ENCODE measurements around the gene LMX1B. TPM values are rescaled to one million over a fixed set of nuclear protein-coding genes. Genes with fewer than 3 reads are reported as not detected.
A peak's percentile ranks its signal among the peaks of the same experiment; 100 is the strongest.

The LMX1B gene
- total and polyA plus RNA-seq, 8 donors = 0.20 TPM; not detected in 7

DNA sequence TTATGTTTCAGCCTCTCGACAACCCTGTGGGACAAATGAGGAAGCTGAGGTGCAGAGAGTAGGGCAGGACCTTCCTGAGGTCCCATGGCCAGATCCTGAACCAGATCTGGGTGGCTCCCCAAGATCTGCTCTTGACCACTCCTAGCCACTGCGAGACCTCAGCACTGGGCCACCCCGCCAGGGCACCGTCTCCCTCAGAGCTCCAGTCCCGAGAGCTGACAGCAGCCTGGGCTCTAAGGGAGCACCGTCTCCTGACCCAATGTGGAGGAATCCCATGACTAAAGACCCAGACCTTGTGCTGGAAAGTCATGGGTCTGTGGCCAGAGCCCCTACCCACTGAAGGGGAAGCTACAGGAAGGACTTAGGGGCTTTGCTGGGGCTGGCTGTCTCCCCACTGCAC lies 4.5 kb upstream of the LMX1B start:
- H3K9me3 ChIP-seq = no peaks in the 10 kb centered on the region
- no peak for DNase-seq
- H3K27me3 ChIP-seq = peaks cover 23 to 85% (median 48%) of the 10 kb centered on the region in 3 donors
- 56 to 88% (median 81%) methylated on average over 1 to 6 of the region's 6 CpGs for WGBS, 5 donors
- H3K4me3 ChIP-seq = no peak overlapping the region
- TF ChIP-seq POLR2A (IDR thresholded peaks at IDR 0.05) (no peak), POLR2AphosphoS5 (IDR thresholded peaks at IDR 0.05) (no peak), EP300 (IDR thresholded peaks at IDR 0.05) (no peak)
- TF ChIP-seq, protein P1, sequence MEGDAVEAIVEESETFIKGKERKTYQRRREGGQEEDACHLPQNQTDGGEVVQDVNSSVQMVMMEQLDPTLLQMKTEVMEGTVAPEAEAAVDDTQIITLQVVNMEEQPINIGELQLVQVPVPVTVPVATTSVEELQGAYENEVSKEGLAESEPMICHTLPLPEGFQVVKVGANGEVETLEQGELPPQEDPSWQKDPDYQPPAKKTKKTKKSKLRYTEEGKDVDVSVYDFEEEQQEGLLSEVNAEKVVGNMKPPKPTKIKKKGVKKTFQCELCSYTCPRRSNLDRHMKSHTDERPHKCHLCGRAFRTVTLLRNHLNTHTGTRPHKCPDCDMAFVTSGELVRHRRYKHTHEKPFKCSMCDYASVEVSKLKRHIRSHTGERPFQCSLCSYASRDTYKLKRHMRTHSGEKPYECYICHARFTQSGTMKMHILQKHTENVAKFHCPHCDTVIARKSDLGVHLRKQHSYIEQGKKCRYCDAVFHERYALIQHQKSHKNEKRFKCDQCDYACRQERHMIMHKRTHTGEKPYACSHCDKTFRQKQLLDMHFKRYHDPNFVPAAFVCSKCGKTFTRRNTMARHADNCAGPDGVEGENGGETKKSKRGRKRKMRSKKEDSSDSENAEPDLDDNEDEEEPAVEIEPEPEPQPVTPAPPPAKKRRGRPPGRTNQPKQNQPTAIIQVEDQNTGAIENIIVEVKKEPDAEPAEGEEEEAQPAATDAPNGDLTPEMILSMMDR (IDR thresholded peaks at IDR 0.05) = no peak
- no peaks in the 10 kb centered on the region for H3K36me3 ChIP-seq
- H3K4me1 ChIP-seq = peaks cover 29 to 40% (median 36%) of the 10 kb centered on the region in 4 donors
- H3K27ac ChIP-seq = no peak overlapping the region
- intact Hi-C loops (cut with DNase I; ENCODE audit: low total_unique reads) = no loop called here

DNA sequence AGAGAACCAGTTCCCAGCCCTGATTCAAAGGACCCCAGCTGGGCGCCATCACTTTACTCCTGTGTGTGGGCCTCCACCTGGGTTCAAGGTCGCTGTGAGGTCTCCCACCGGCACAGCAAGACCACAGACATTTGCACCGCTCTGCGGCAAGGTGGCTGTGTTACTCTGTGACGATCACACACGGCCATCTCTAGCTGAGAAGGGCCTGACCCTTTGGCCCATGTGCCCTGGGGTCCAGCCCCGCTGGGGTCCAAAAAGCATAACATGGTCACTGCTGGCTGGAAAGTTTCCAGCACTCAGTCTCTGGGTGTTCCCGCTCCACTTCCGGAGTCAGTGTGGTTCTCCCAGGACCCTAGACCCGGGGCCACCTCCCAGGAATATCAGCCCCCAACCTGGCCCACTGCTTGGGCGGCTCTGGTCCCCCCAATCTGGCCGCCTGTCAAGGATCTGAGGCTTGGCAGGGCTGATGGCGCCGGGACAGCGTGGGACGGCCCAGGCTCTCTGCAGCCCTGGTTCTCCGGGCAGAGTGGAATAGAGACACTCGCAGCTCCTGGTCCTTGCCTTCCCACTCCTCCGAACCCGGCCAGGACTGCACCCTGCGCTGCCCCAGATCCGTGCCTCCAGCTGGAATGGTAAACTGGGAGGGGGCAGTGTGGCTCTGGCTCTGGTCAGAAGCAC lies 3.9 kb upstream of the LMX1B start:
- H3K27me3 ChIP-seq = peaks cover 29 to 91% (median 55%) of the 10 kb centered on the region in 3 donors
- H3K4me1 ChIP-seq = peaks cover 31 to 47% (median 42%) of the 10 kb centered on the region in 4 donors
- no peak overlapping the region for H3K27ac ChIP-seq
- intact Hi-C loops (cut with DNase I; ENCODE audit: low total_unique reads) = loop anchor here (5.0 to 10.0 kb wide), 2 partner anchors 82 to 175 kb away; no protein-coding TSS in a partner anchor
- no peaks in the 10 kb centered on the region for H3K36me3 ChIP-seq
- H3K4me3 ChIP-seq = no peak overlapping the region
- no peak for DNase-seq
- H3K9me3 ChIP-seq = no peaks in the 10 kb centered on the region
- TF ChIP-seq EP300 (IDR thresholded peaks at IDR 0.05) = no peak
- no peak for TF ChIP-seq POLR2A (IDR thresholded peaks at IDR 0.05)
- TF ChIP-seq POLR2AphosphoS5 (IDR thresholded peaks at IDR 0.05) = no peak
- TF ChIP-seq, protein P1 (IDR thresholded peaks at IDR 0.05) = no peak
- WGBS, 5 donors = 24 to 33% (median 27%) methylated on average over 10 to 23 of the region's 23 CpGs

DNA sequence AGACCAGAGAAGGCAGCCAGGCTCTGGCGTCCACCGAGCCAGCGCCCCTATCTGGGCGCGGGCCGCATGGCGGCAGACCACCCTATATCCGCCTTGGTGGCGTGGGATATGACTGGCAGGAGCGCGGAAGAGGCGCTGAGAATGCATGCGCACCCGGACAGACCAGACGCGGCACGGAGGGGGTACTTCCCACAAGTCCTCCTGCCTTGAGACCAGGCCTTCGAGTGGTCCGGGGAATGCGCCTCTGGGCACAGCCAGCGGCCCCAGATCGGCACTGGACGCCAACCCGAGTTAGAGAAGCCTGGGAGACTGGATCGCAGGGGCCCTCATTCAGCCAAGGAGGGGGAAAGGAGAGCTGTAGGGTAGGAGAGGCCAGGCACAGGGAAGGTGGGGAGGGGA lies 2.5 kb upstream of the LMX1B start:
- TF ChIP-seq, protein P1 (IDR thresholded peaks at IDR 0.05) = no peak
- no peak for TF ChIP-seq POLR2AphosphoS5 (IDR thresholded peaks at IDR 0.05)
- no peak for TF ChIP-seq EP300 (IDR thresholded peaks at IDR 0.05)
- TF ChIP-seq POLR2A (IDR thresholded peaks at IDR 0.05) = no peak
- Histone ChIP-seq H3K27me3 (peaks cover 31 to 98% (median 68%) of the 10 kb centered on the region in 3 donors), H3K4me1 (peaks cover 39 to 56% (median 52%) of the 10 kb centered on the region in 4 donors), H3K9me3 (no peaks in the 10 kb centered on the region), H3K4me3 (peak overlapping the region in 2 of 4 donors; percentile 36 to 49), H3K36me3 (no peaks in the 10 kb centered on the region), H3K27ac (no peak overlapping the region)
- 1 to 6% (median 3%) methylated on average over 16 to 25 of the region's 25 CpGs for WGBS, 5 donors
- no peak for DNase-seq
- intact Hi-C loops (cut with DNase I; ENCODE audit: low total_unique reads) = loop anchor here (5.0 to 10.0 kb wide), 2 partner anchors 81 to 174 kb away; no protein-coding TSS in a partner anchor

DNA sequence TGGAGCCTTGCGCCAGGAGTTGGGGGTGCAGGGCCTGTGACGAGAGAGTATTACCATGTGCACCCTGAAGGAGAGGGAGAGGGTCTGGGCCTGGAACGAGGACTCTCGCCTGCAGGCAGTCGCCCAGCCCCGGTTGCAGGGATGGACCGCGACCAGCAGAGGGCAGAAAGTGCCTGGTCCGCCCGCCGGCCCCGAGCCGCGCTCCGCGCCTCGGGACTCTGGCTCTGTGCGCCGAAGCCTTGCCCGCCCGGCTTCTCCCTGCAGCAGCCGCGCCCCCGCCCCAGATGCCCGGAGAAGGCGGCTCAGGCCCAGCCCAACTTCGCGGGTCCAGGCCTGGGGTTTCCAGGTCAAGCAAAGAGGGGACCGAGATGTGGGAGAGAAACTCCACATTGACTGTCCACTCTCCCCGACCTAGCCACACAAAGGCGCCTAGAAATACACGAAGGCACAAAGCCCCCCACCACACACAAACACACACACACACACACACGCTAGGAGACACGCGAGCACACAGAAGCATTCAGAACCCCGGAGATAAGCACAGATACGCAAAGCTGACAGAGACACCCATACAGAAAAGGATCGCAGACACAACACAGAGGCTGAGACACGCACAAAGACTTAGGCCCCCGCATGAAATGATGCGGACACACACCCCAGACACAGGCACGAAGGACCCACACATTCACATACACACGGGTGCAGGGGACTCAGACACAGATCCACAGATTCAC lies 2.0 kb upstream of the LMX1B start:
- Histone ChIP-seq H3K36me3 (no peaks in the 10 kb centered on the region), H3K27me3 (peaks cover 31 to 99% (median 74%) of the 10 kb centered on the region in 3 donors), H3K27ac (no peak overlapping the region), H3K4me3 (peak overlapping the region; percentile 27 to 49 (median 32)), H3K4me1 (peaks cover 39 to 56% (median 52%) of the 10 kb centered on the region in 4 donors), H3K9me3 (no peaks in the 10 kb centered on the region)
- TF ChIP-seq, protein P1 (IDR thresholded peaks at IDR 0.05) = peak in 5 of 7 experiments; percentile 71 to 91 (median 73)
- TF ChIP-seq POLR2A (IDR thresholded peaks at IDR 0.05) = no peak
- TF ChIP-seq EP300 (IDR thresholded peaks at IDR 0.05) = no peak
- TF ChIP-seq POLR2AphosphoS5 (IDR thresholded peaks at IDR 0.05) = no peak
- intact Hi-C loops (cut with DNase I; ENCODE audit: low total_unique reads) = loop anchor here (5.0 to 10.0 kb wide), 2 partner anchors 81 to 173 kb away; no protein-coding TSS in a partner anchor
- peak; percentile 81 to 90 for DNase-seq
- 0 to 2% (median 2%) methylated on average over 21 to 43 of the region's 43 CpGs for WGBS, 5 donors

Measured in stomach (tissue), 9 donors.